H9 (cell line): Measurements from ENCODE around the gene YBEY. TPM values are rescaled to one million over a fixed set of nuclear protein-coding genes. Genes with fewer than 3 reads are reported as not detected.

Experiments used
- DNase-seq: peaks from one replicate; pipeline ENCODE4 v3.0.0-alpha.2; 2017
- H2AFZ ChIP-seq: one replicate; pipeline ENCODE4 v1.6.1; 2013; ENCODE audit warnings: mild to moderate bottlenecking, low read length, control low read depth, moderate library complexity
- H2AK5ac ChIP-seq: 2 replicates; pipeline ENCODE4 v1.6.1; 2013; ENCODE audit warnings: low read length, control low read depth, mixed read lengths; ENCODE audit not compliant: insufficient read length
- H2BK120ac ChIP-seq: one replicate; pipeline ENCODE4 v1.6.1; 2013; ENCODE audit warnings: low read depth, mild to moderate bottlenecking, low read length, control low read depth, inconsistent platforms; ENCODE audit not compliant: poor library complexity, severe bottlenecking
- H2BK12ac ChIP-seq: 2 replicates; pipeline ENCODE4 v1.6.1; 2013; ENCODE audit warnings: low read length, control low read depth, mixed read lengths, low read depth; ENCODE audit not compliant: insufficient read length
- H2BK15ac ChIP-seq: 2 replicates; pipeline ENCODE4 v1.6.1; 2013; ENCODE audit warnings: low read depth, low read length, control low read depth
- H2BK20ac ChIP-seq: one replicate; pipeline ENCODE4 v1.6.1; 2013; ENCODE audit warnings: low read depth, mild to moderate bottlenecking, low read length, control low read depth, inconsistent platforms; ENCODE audit not compliant: poor library complexity, severe bottlenecking
- H2BK5ac ChIP-seq: 2 replicates; pipeline ENCODE4 v1.6.1; 2013; ENCODE audit warnings: low read length, control low read depth, mixed read lengths; ENCODE audit not compliant: insufficient read length
- H3K14ac ChIP-seq: 2 replicates; pipeline ENCODE4 v1.6.1; 2013; ENCODE audit warnings: low read length, control low read depth; ENCODE audit not compliant: insufficient read depth
- H3K18ac ChIP-seq: 2 replicates; pipeline ENCODE4 v1.6.1; 2013; ENCODE audit warnings: low read depth, mild to moderate bottlenecking, mixed read lengths, low read length, control low read depth; ENCODE audit not compliant: insufficient read length
- H3K23ac ChIP-seq: 2 replicates; pipeline ENCODE4 v1.6.1; 2013; ENCODE audit warnings: low read length, control low read depth, mixed read lengths, low read depth; ENCODE audit not compliant: insufficient read length
- H3K23me2 ChIP-seq: 2 replicates; pipeline ENCODE4 v1.6.1; 2013; ENCODE audit warnings: low read depth, mild to moderate bottlenecking, mixed read lengths, low read length, control low read depth; ENCODE audit not compliant: insufficient read length, poor library complexity, severe bottlenecking
- H3K27ac ChIP-seq: 2 replicates; pipeline ENCODE4 v1.5.1; 2013; ENCODE audit warnings: low read length, control low read depth, mixed read lengths, low read depth; ENCODE audit not compliant: insufficient read length
- H3K27me3 ChIP-seq: 2 replicates; pipeline ENCODE4 v1.6.1; 2013; ENCODE audit warnings: low read length, control low read depth, inconsistent platforms; ENCODE audit not compliant: insufficient read depth
- H3K4ac ChIP-seq: 2 replicates; pipeline ENCODE4 v1.6.1; 2013; ENCODE audit warnings: low read depth, mild to moderate bottlenecking, control low read depth, inconsistent platforms, low read length, moderate library complexity
- H3K4me1 ChIP-seq: 2 replicates; pipeline ENCODE4 v1.6.1; 2013; ENCODE audit warnings: low read length, control low read depth, inconsistent platforms; ENCODE audit not compliant: insufficient read depth
- H3K4me2 ChIP-seq: 2 replicates; pipeline ENCODE4 v1.6.1; 2013; ENCODE audit warnings: low read length, control low read depth, mixed read lengths; ENCODE audit not compliant: insufficient read length, insufficient read depth
- H3K56ac ChIP-seq: 2 replicates; pipeline ENCODE4 v1.6.1; 2013; ENCODE audit warnings: low read depth, mild to moderate bottlenecking, mixed read lengths, low read length, control low read depth; ENCODE audit not compliant: insufficient read length
- H3K79me1 ChIP-seq: 2 replicates; pipeline ENCODE4 v1.6.1; 2013; ENCODE audit warnings: low read depth, mild to moderate bottlenecking, moderate library complexity, low read length, control low read depth, inconsistent platforms; ENCODE audit not compliant: insufficient read depth, poor library complexity, severe bottlenecking
- H3K79me2 ChIP-seq: 2 replicates; pipeline ENCODE4 v1.6.1; 2013; ENCODE audit warnings: low read length, control low read depth, inconsistent platforms; ENCODE audit not compliant: insufficient read depth
- H3K9ac ChIP-seq: 2 replicates; pipeline ENCODE4 v1.6.1; 2013; ENCODE audit warnings: low read length, control low read depth, mixed read lengths; ENCODE audit not compliant: insufficient read length; ENCODE audit errors: extremely low read depth
- H3K9me3 ChIP-seq: one replicate; pipeline ENCODE4 v1.6.1; 2013; ENCODE audit warnings: low read depth, low read length, inconsistent platforms; ENCODE audit not compliant: control insufficient read depth
- H3T11ph ChIP-seq: one replicate; pipeline ENCODE4 v1.6.1; 2013; ENCODE audit warnings: mild to moderate bottlenecking, low read length, control low read depth, inconsistent platforms
- H4K20me1 ChIP-seq: one replicate; pipeline ENCODE4 v1.6.1; 2013; ENCODE audit not compliant: control insufficient read depth, insufficient read length, insufficient read depth
- H4K5ac ChIP-seq: 2 replicates; pipeline ENCODE4 v1.6.1; 2013; ENCODE audit warnings: low read depth, mild to moderate bottlenecking, mixed read lengths, low read length, control low read depth; ENCODE audit not compliant: insufficient read length
- H4K8ac ChIP-seq: replicated peaks from 2 replicates; pipeline ENCODE4 v1.6.1; 2013; ENCODE audit warnings: low read length, control low read depth, mixed read lengths, low read depth; ENCODE audit not compliant: insufficient read length
- H4K91ac ChIP-seq: 2 replicates; pipeline ENCODE4 v1.6.1; 2013; ENCODE audit warnings: low read depth, mild to moderate bottlenecking, moderate library complexity, mixed read lengths, low read length, control low read depth; ENCODE audit not compliant: insufficient read length
- H3K27ac Mint-ChIP-seq, 3 experiments: 2 replicates in 2 of 3; 3 replicates in 1 of 3; pipeline ENCODE4 v1.8.0; 2020 to 2021; ENCODE audit warnings: mixed read lengths in 3 of 3, mild to moderate bottlenecking in 1 of 3, moderate library complexity in 1 of 3
- H3K27me3 Mint-ChIP-seq: 2 replicates; pipeline ENCODE4 v1.8.0; 2021; ENCODE audit warnings: low read depth, mild to moderate bottlenecking, moderate library complexity, mixed read lengths
- H3K36me3 Mint-ChIP-seq, 3 experiments: 2 replicates in 2 of 3; 3 replicates in 1 of 3; pipeline ENCODE4 v1.8.0; 2020 to 2021; ENCODE audit warnings: low read depth in 3 of 3, mixed read lengths in 3 of 3; ENCODE audit not compliant: insufficient read depth in 1 of 3
- H3K4me1 Mint-ChIP-seq, 2 experiments: 2 replicates each; pipeline ENCODE4 v1.8.0; 2020; ENCODE audit warnings: mixed read lengths in 2 of 2
- H3K4me3 Mint-ChIP-seq, 2 experiments: 2 replicates in 1 of 2; 3 replicates in 1 of 2; pipeline ENCODE4 v1.8.0; 2020 to 2021; ENCODE audit warnings: mild to moderate bottlenecking in 2 of 2, mixed read lengths in 2 of 2, moderate library complexity in 1 of 2
- H3K9me3 Mint-ChIP-seq, 2 experiments: 2 replicates in 1 of 2; 3 replicates in 1 of 2; pipeline ENCODE4 v1.8.0; 2020; ENCODE audit warnings: mild to moderate bottlenecking in 2 of 2, mixed read lengths in 2 of 2, moderate library complexity in 1 of 2
- CTCF ChIP-seq: fragments of 200-600 bp; sonication (generic); conservative IDR thresholded peaks from 3 replicates; pipeline ENCODE4 v1.8.0; 2021; ENCODE audit warnings: antibody characterized with exemption, mild to moderate bottlenecking
- WGBS: extraction: QIAGEN DNeasy Blood & Tissue Kit; methylation state at CpG from one replicate; pipeline ENCODE4 v1.1.7; 2013; ENCODE audit warnings: missing lambda C conversion rate, low lambda C conversion rate, mixed read lengths; ENCODE audit not compliant: insufficient read length; ENCODE audit errors: extremely low coverage; 5-methylcytosine and 5-hydroxymethylcytosine counted together
- total RNA-seq: library from RNA; stranded (reverse); gene quantifications from 2 replicates; pipeline ENCODE4 v1.2.1, GENCODE V29; 2021

YBEY gene
- total RNA-seq, 1 experiment from 2014 or later = 26.2 TPM

- peaks cover 18 to 24% (median 22%) of the 10 kb centered on the region in 3 experiments for H3K36me3 Mint-ChIP-seq
- TF ChIP-seq CTCF = no peak
- Histone ChIP-seq H3K23ac (no peak overlapping the region), H2AFZ (no peak overlapping the region), H4K8ac (no peak overlapping the region), H4K5ac (no peak overlapping the region), H2BK12ac (no peak overlapping the region), H3K4me1 (peaks cover 5% of the 10 kb centered on the region; the same call in 1 of the 2 replicates), H3T11ph (no peak overlapping the region), H3K79me1 (peaks cover under 1% of the 10 kb centered on the region), H3K27me3 (no peaks in the 10 kb centered on the region), H3K4me2 (no peak overlapping the region), H3K9ac (no peak overlapping the region), H3K18ac (no peak overlapping the region), H2BK15ac (no peak overlapping the region), H3K14ac (no peak overlapping the region), H3K23me2 (peaks cover 5% of the 10 kb centered on the region), H4K91ac (no peak overlapping the region), H2BK5ac (no peak overlapping the region), H2AK5ac (no peak overlapping the region), H4K20me1 (no peaks in the 10 kb centered on the region), H3K79me2 (peaks cover 6% of the 10 kb centered on the region; the same call in 1 of the 2 replicates), H3K27ac (no peak overlapping the region), H3K56ac (no peak overlapping the region), H3K4ac (no peak overlapping the region), H2BK20ac (no peak overlapping the region), H3K9me3 (no peaks in the 10 kb centered on the region), H2BK120ac (no peak overlapping the region)
- peaks cover 29 to 36% of the 10 kb centered on the region in 2 experiments for H3K4me1 Mint-ChIP-seq
- 0 out of 7 replicates have a peak overlapping the region, but pooled peaks of 1 of the 3 experiments have one; percentile 8 for H3K27ac Mint-ChIP-seq
- no peaks in the 10 kb centered on the region; a peak in 1 of 5 replicates for H3K9me3 Mint-ChIP-seq
- DNase-seq = no peak
- H3K27me3 Mint-ChIP-seq = no peaks in the 10 kb centered on the region; the same call in 1 of the 2 replicates
- H3K4me3 Mint-ChIP-seq = no peak overlapping the region
- no CpG with 5 or more reads among the region's 6 CpGs for WGBS
Measured at GRCh38 chr21:46289655-46290179, 3.6 kb downstream of the YBEY start.
